Lung (tissue), 12 donors: ENCODE measurements around the gene ZNF765. TPM values are rescaled to one million over a fixed set of nuclear protein-coding genes. Genes with fewer than 3 reads are reported as not detected.
"Not testable (repeated sequence)": the region's sequence is repeated elsewhere in the genome, so short reads cannot be mapped to it uniquely, and the experiment has no call there.

Experiments used
- ATAC-seq: fragments of 200-7000 bp; cut with Tn5 transposase; one replicate; pipeline ENCODE4 v1.9.1; 2020; ENCODE audit warnings: moderate number of reproducible peaks; ENCODE audit not compliant: insufficient read depth, low FRiP score
- DNase-seq, 3 donors: peaks; one replicate each; pipeline ENCODE4 v3.0.0-alpha.2; 2013 to 2017
- H3K27ac ChIP-seq, 2 donors: one replicate each; pipeline ENCODE4 v1.5.1; 2013; ENCODE audit warnings: mild to moderate bottlenecking in 2 of 2, moderate library complexity in 2 of 2, control low read depth in 1 of 2, inconsistent platforms in 1 of 2, low read depth in 1 of 2, low read length in 1 of 2
- H3K27me3 ChIP-seq, 3 donors: one replicate each; pipeline ENCODE4 v1.5.1; 2013; ENCODE audit warnings: low read length in 2 of 3; ENCODE audit not compliant: control insufficient read depth in 3 of 3, insufficient read depth in 3 of 3
- H3K36me3 ChIP-seq, 4 donors: one replicate each; pipeline ENCODE4 v1.5.1; 2013; ENCODE audit warnings: low read length in 4 of 4, mild to moderate bottlenecking in 1 of 4, moderate library complexity in 1 of 4; ENCODE audit not compliant: control insufficient read depth in 4 of 4, insufficient read depth in 4 of 4
- H3K4me1 ChIP-seq, 5 donors: one replicate each; pipeline ENCODE4 v1.5.1; 2013; ENCODE audit warnings: low read length in 5 of 5, mild to moderate bottlenecking in 2 of 5, moderate library complexity in 1 of 5; ENCODE audit not compliant: control insufficient read depth in 5 of 5, insufficient read depth in 5 of 5
- H3K4me3 ChIP-seq: one replicate; pipeline ENCODE4 v1.5.1; 2013; ENCODE audit warnings: mild to moderate bottlenecking, control low read depth, moderate library complexity
- H3K9ac ChIP-seq, 2 donors: one replicate each; pipeline ENCODE4 v1.5.1; 2013; ENCODE audit warnings: low read length in 2 of 2, control low read depth in 1 of 2; ENCODE audit not compliant: insufficient read depth in 1 of 2
- H3K9me3 ChIP-seq, 4 donors: one replicate each; pipeline ENCODE4 v1.5.1; 2013; ENCODE audit warnings: low read length in 3 of 4, mild to moderate bottlenecking in 1 of 4, moderate library complexity in 1 of 4; ENCODE audit not compliant: control insufficient read depth in 4 of 4, insufficient read depth in 3 of 4
- CTCF ChIP-seq: IDR thresholded peaks from 2 replicates; pipeline ENCODE4 v1.5.1; 2012; ENCODE audit warnings: mild to moderate bottlenecking; ENCODE audit errors: control extremely low read depth, extremely low read depth
- WGBS, 2 donors: extraction: QIAGEN DNeasy Blood & Tissue Kit; methylation state at CpG; one replicate each; pipeline ENCODE4 v1.1.7; 2013; 5-methylcytosine and 5-hydroxymethylcytosine counted together
- polyA plus RNA-seq, 2 donors: library from polyadenylated mRNA; stranded (reverse); fragments of 200-250 nt; gene quantifications; one replicate each; pipeline ENCODE4 v1.2.1, GENCODE V29; 2013
- total RNA-seq, 2 donors: library from RNA; depleted of rRNA in 1 of 2; stranded (reverse); fragments of >200 nt in 1 of 2; gene quantifications; one replicate each; pipeline ENCODE4 v1.2.1, GENCODE V29; 2014 to 2021
- donor health status: control.
- donor health status: control.
- donor health status: Bipolar disorder and iron deficiency.
- donor health status: healthy.
- donor health status: DM: yes; HTN: yes; CAD: no.

The ZNF765 gene
- total and polyA plus RNA-seq, 4 donors: 3.6 to 11.3 (median 6.4) TPM

GRCh38 chr19:53455828-53456227 lies 60.9 kb downstream of the ZNF765 start:
- Histone ChIP-seq H3K36me3 (peaks cover 16 to 48% (median 33%) of the 10 kb centered on the region in 4 donors), H3K4me3 (no peak overlapping the region), H3K27ac (no peak overlapping the region), H3K9me3 (peaks cover 14 to 22% (median 19%) of the 10 kb centered on the region in 4 donors), H3K9ac (no peak overlapping the region), H3K4me1 (no peaks in the 10 kb centered on the region), H3K27me3 (no peaks in the 10 kb centered on the region)
- no peak for TF ChIP-seq CTCF
- no peak for ATAC-seq
- DNase-seq: no peak
- WGBS, 2 donors: 87 to 97% methylated on average over 9 of the region's 9 CpGs

GRCh38 chr19:53460131-53460721 lies 65.3 kb downstream of the ZNF765 start:
- H3K4me3 ChIP-seq, DNase-seq, ATAC-seq, H3K27ac ChIP-seq, H3K4me1 ChIP-seq, H3K27me3 ChIP-seq, H3K9ac ChIP-seq: not testable (repeated sequence)
- 58 to 73% methylated on average over 11 of the region's 11 CpGs for WGBS, 2 donors
- peaks cover 8 to 14% (median 10%) of the 10 kb centered on the region in 4 donors for H3K9me3 ChIP-seq
- H3K36me3 ChIP-seq: peaks cover 0 to 16% (median 8%) of the 10 kb centered on the region in 4 donors

- Histone ChIP-seq H3K4me1 (peaks cover 0 to 5% (median 0%) of the 10 kb centered on the region in 5 donors), H3K4me3 (no peak overlapping the region), H3K27me3 (no peaks in the 10 kb centered on the region), H3K9ac (no peak overlapping the region), H3K27ac (no peak overlapping the region), H3K36me3 (peaks cover 0 to 3% (median under 1%) of the 10 kb centered on the region in 4 donors), H3K9me3 (peaks cover 0 to 11% (median 6%) of the 10 kb centered on the region in 4 donors)
- TF ChIP-seq CTCF: no peak
- DNase-seq (no peak), ATAC-seq (no peak)
- 91 to 96% methylated on average over 6 of the region's 6 CpGs for WGBS, 2 donors
These were observed 66.9 kb downstream of the ZNF765 start for GRCh38 chr19:53461866-53462265.

- Histone ChIP-seq H3K4me3 (no peak overlapping the region), H3K27ac (no peak overlapping the region), H3K9me3 (peaks cover 0 to 11% (median 0%) of the 10 kb centered on the region in 4 donors), H3K9ac (no peak overlapping the region), H3K27me3 (no peaks in the 10 kb centered on the region), H3K36me3 (peaks cover 0 to 2% (median 0%) of the 10 kb centered on the region in 4 donors), H3K4me1 (peaks cover 0 to 5% (median 0%) of the 10 kb centered on the region in 5 donors)
- 47 to 59% methylated on average over 14 of the region's 14 CpGs for WGBS, 2 donors
- TF ChIP-seq CTCF: no peak
- no peak for DNase-seq
- ATAC-seq: no peak
These were observed 67.9 kb downstream of the ZNF765 start for GRCh38 chr19:53462861-53463260.
